Measurements from ENCODE around the gene ZBBX.

Gene ZBBX

GRCh38 chr3:167350245-167350862 lies 29.7 kb downstream of the ZBBX start:
- TF ChIP-seq POLR2A (IDR thresholded peaks at IDR 0.05; ENCODE audit: low read length) (no peak), GATA1 (IDR thresholded peaks at IDR 0.05; ENCODE audit: low read depth, low read length) (no peak)

GRCh38 chr3:167346171-167346570 lies 33.9 kb downstream of the ZBBX start:
- TF ChIP-seq POLR2A (IDR thresholded peaks at IDR 0.05; ENCODE audit: low read length) (no peak), GATA1 (IDR thresholded peaks at IDR 0.05; ENCODE audit: low read depth, low read length) (no peak)
- no peak for DNase-seq

More at GRCh38 chr3:167350245-167350862, 29.7 kb downstream of the ZBBX start:
- peak in 1 of 2 experiments; percentile 27 for DNase-seq

DNA sequence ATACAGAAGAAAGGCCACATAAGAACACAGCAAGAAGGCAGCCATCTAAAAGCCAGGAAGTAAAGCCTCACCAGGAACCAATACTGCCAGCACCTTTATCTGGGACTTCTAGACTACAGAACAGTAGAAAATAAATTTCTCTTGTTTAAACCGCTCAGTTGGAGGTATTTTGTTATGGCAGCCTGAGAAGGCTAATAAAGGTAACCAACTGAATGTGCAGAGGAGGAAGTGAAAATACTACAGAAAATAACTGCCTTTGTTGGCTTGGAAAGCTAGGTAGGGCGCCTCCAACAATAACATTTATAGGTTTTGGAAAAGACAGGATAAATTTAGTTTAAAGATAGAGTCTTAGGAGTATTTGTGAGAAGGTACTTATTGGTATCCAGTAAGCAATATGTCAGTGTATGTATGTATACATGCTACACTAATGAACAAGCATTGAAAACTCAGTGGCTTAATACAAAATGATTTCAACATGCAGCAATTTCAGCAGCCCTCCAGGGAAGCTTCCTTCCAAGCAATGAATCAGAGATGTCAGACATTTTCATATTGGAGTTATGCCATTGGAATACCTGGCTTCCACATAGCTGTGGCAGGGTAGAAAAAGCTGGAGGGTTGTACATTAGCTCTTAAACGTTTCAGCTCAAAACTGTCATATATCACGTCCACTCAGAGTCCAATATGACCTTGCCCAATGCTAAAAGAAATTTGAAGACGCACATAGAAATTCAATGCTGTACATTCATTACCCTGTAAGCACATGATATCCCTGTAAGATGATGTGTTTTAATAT lies 48.9 kb downstream of the ZBBX start:
- TF ChIP-seq GATA1 (IDR thresholded peaks at IDR 0.05; ENCODE audit: low read depth, low read length) (no peak), POLR2A (IDR thresholded peaks at IDR 0.05; ENCODE audit: low read length) (no peak)
- no peak for DNase-seq

- TF ChIP-seq GATA1 (IDR thresholded peaks at IDR 0.05; ENCODE audit: low read depth, low read length), result no peak
- TF ChIP-seq POLR2A (IDR thresholded peaks at IDR 0.05; ENCODE audit: low read length), result no peak
- no peak for DNase-seq
These were observed 56.5 kb downstream of the ZBBX start for GRCh38 chr3:167323572-167323971.

DNA sequence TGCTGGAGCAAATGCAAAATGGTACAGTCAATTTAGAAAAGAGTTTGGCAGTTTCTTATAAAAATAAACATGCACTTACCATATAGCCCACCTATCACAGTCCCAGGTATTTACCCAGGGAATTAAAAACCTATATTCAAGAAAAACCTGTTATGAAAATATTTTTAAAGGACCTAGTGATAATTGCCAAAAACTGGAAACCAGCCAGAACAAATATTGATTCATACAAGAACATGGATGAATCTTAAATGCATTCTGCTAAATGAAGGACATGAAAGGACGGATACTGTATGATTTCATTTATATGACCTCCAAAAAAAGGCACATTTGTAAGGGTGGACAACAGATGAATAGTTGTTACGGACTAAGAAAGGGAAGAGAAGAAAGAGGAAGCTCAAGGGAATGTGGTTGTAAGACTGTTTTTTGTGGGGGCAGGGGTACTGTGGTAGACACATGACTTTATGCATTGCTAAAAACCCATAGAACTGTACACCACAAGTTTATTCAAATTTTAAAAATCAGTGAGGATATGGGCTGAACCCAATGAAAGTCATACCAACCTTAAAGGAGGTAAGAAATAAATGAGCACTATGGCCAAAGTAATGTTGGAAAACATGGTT lies 61.0 kb downstream of the ZBBX start:
- DNase-seq, result no peak

GRCh38 chr3:167318306-167318705 lies 61.8 kb downstream of the ZBBX start:
- DNase-seq, result no peak
- TF ChIP-seq GATA1 (IDR thresholded peaks at IDR 0.05; ENCODE audit: low read depth, low read length), result no peak
- TF ChIP-seq POLR2A (IDR thresholded peaks at IDR 0.05; ENCODE audit: low read length), result no peak

More for the DNA sequence above, 61.0 kb downstream of the ZBBX start:
- TF ChIP-seq GATA1 (IDR thresholded peaks at IDR 0.05; ENCODE audit: low read depth, low read length) (no peak), POLR2A (IDR thresholded peaks at IDR 0.05; ENCODE audit: low read length) (no peak)

GRCh38 chr3:167306319-167306718 lies 73.8 kb downstream of the ZBBX start:
- TF ChIP-seq POLR2A (IDR thresholded peaks at IDR 0.05; ENCODE audit: low read length) (no peak), GATA1 (IDR thresholded peaks at IDR 0.05; ENCODE audit: low read depth, low read length) (no peak)

GRCh38 chr3:167305340-167305890 lies 74.7 kb downstream of the ZBBX start:
- DNase-seq, result no peak

More at GRCh38 chr3:167306319-167306718, 73.8 kb downstream of the ZBBX start:
- DNase-seq, result no peak

GRCh38 chr3:167304077-167304476 lies 76.0 kb downstream of the ZBBX start:
- DNase-seq, result no peak
- TF ChIP-seq POLR2A (IDR thresholded peaks at IDR 0.05; ENCODE audit: low read length), result no peak
- TF ChIP-seq GATA1 (IDR thresholded peaks at IDR 0.05; ENCODE audit: low read depth, low read length), result no peak

More at GRCh38 chr3:167305340-167305890, 74.7 kb downstream of the ZBBX start:
- TF ChIP-seq POLR2A (IDR thresholded peaks at IDR 0.05; ENCODE audit: low read length) (no peak), GATA1 (IDR thresholded peaks at IDR 0.05; ENCODE audit: low read depth, low read length) (no peak)

DNA sequence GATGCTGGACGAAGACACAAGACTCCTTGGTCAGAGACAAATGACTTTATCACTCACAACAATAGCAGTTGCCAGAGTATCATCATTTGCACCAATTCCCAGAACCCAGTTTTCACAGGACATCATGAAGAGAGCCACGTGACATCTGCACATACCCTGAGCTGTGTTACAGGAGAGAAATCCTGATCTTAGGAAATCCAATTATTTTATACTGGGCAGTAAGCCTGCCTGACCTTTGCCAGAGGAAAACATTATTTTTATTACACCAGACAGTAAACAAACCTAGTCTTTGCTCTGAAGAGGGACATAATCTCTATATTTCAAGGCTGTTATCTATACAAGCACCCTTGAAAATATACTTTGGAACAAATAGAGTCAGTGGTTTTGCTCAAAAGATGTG lies 77.4 kb downstream of the ZBBX start:
- TF ChIP-seq POLR2A (IDR thresholded peaks at IDR 0.05; ENCODE audit: low read length) (no peak), GATA1 (IDR thresholded peaks at IDR 0.05; ENCODE audit: low read depth, low read length) (no peak)
- no peak for DNase-seq

- no peak for DNase-seq
- TF ChIP-seq POLR2A (IDR thresholded peaks at IDR 0.05; ENCODE audit: low read length), result no peak
- no peak for TF ChIP-seq GATA1 (IDR thresholded peaks at IDR 0.05; ENCODE audit: low read depth, low read length)
These were observed 79.9 kb downstream of the ZBBX start for GRCh38 chr3:167300207-167300606.

DNA sequence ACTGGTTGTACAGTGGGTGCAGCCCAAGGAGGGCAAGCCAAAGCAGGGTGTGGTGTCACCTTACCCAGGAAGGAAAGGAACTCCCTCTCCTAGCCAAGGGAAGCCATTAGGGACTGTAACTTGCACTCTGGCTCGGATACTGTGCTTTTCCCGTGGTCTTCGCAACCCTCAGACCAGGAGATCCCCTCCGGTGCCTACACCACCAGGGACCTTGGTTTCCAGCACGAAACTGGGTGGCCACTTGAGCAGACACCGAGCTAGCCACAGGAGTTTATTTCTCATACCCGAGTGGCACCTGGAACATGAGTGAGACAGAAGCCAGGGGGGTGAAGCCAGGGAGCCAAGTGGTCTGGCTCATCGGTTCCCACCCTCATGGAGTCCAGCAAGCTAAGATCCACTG lies 90.7 kb downstream of the ZBBX start:
- no peak for TF ChIP-seq POLR2A (IDR thresholded peaks at IDR 0.05; ENCODE audit: low read length)
- no peak for TF ChIP-seq GATA1 (IDR thresholded peaks at IDR 0.05; ENCODE audit: low read depth, low read length)
- no peak for DNase-seq

- DNase-seq, result no peak
- no peak for TF ChIP-seq POLR2A (IDR thresholded peaks at IDR 0.05; ENCODE audit: low read length)
- TF ChIP-seq GATA1 (IDR thresholded peaks at IDR 0.05; ENCODE audit: low read depth, low read length), result no peak
These were observed 91.4 kb downstream of the ZBBX start for GRCh38 chr3:167288737-167289136.

DNA sequence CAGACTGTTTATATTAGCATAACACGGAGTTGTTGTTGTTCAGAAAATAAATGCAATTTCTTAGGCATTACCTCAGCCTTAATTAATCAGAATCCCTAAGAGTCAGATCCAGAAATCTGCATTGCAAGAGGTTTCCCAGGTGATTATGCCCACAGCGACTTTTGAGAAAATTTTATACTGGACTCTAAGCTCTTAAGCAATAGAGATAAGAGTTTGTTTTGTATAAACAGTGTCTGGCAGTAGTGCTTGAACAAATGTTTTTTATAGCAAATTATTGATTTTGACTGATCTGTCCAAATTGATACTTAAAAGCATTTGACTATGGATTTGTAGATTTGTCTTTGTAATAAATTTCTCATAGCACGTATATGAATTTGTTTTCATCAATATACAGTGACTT lies 92.8 kb downstream of the ZBBX start:
- no peak for DNase-seq
- no peak for TF ChIP-seq GATA1 (IDR thresholded peaks at IDR 0.05; ENCODE audit: low read depth, low read length)
- TF ChIP-seq POLR2A (IDR thresholded peaks at IDR 0.05; ENCODE audit: low read length), result no peak

Data from erythroblast (primary cell).